Left hindlimb (tissue), 1 donor: Measurements from ENCODE around the gene USF3.

Experiments
- DNase-seq: peaks from one replicate; pipeline ENCODE4 v3.0.0-alpha.2; 2018

Gene USF3

GRCh38 chr3:113695786-113696645, at the start of gene USF3:
Gene USF3 (minus strand): TSS chr3:113696642. CDS start chr3:113674878, 21,764 bp downstream.
- DNase-seq: peak; percentile 85

- peak; percentile 97 for DNase-seq
Observed at GRCh38 chr3:113745756-113746547, 49.5 kb upstream of the USF3 start, which contains the start of gene NAA50. Gene NAA50 (minus strand): TSS chr3:113746249. CDS start chr3:113745949, 300 bp downstream.

DNA sequence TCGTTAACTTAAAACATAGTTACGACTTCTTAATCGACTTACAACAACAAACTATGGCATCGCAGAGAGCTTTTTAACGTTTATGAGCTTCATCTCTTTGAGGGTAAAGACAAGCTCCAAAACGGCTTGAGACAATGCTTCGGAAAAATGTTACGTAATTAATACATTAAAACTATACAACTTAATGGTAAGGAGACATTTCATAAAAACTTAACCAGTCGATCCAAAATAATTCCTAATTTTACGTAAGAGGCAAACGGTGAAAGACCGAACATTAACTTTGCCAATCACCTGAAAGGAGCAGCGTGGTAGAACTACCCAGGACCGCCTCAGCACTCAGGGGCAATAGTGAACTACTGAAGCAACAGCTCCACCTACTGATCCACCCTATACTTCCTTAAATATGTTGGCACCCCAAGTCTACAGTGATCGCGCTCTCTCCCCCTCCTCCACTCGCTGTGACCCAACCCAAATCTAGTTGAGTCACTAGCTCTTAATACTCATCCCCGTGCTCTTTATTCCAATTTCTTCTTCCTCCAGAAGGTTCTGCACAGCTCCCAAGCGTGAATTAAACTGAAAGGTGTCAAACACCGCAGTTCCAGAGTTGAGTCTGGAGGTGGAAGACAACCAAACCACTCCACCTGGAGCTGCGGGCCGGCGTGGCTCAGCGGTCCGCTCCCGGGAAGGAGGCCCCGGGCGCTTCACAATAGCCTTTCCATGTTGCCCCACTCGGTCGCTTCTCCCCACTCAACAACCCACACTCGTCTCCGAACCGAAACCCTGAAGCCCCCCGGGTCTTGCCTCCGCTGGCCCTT, 48.7 kb upstream of the USF3 start:
- peak; percentile 76 for DNase-seq

DNA sequence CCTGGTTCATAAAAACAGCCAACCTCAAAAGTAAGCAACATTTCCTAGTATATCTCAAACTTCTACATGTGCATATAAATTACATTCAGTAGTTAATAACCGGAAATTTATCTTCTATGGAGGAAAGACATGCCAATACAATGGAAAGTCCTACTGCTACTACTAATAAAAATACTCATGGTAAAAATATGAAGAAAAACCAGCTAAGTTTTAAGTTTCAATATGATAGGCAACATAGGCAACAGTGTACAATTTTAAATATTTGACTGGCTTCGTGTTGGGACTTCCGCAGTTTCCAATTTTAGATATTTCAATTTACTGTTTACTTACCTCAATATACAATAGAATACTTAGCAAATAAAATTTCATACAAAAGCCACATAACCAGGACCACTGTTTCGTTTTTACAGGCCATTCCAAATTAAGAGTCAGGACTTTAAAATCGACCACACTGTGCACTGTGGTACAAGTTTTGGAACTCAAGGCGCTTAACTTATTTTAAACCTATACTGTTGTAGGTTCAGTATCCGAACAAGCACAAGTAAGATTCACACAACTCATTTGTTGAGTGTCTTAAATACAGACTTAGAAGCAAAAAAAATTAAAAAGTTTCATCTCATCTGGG, 46.7 kb upstream of the USF3 start:
- DNase-seq: no peak

DNA sequence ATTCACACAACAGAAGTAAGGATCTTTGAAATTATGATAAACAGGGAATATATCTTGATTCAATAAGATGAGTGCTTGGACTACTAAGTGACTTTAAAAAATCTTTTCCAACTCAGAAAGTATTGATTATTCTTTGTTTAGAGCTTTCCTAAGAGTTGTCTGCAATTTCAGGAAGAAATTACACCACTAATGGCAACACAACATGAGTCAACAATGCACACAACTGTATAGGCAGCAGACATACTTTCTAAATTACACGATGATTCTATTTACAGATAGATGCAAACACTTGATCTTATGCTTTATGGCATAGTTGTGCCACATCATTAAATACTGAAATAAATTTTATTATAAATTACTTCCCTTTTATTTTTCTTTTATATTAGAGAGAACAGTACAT, 45.2 kb upstream of the USF3 start:
- no peak for DNase-seq

- DNase-seq: no peak
Observed at GRCh38 chr3:113741086-113741485, 44.6 kb upstream of the USF3 start.

DNA sequence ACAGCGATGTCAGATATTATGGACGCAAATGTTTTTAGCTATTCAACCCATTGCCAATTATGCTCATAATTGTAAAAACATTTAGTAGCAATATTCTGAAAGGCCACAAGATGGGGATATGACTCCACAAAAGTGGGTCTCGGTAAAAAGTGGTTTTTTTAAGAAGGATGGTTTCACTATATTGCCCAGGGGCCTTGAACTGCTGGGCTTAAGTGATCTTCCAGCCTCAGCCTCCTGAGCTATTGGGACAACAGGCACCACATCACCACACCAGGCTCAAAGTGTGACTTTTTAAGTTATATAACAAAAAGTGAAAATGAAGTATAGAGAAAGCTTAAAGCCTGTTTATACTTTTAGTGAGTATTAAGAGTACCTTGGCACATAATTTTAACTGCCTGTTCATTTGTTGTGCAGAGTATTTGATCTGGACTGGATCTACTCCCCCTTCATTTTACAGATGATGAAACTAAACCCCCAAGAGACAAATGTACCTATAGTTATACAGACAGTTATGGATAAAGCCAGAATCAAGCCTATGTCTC, 40.2 kb upstream of the USF3 start:
- no peak for DNase-seq

GRCh38 chr3:113731694-113732093, 35.3 kb upstream of the USF3 start:
- no peak for DNase-seq

DNA sequence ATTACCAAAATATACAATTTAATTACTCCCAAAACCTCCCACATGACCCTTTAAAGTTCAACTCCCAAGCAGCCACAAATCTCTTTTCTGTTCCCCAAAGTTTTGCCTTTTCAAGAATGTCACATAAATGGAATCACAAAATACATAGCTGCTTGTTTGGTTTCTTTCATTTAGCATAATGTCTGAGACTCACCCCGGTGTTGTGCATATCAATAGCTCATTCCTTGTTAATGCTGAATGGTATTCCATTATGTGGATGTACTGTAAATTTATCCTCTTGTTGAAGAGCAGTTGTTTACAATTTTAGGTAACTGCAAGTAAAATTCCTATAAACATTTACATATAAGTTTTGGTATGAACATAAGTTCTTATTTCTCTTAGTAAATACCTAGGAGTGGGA, 34.1 kb upstream of the USF3 start:
- no peak for DNase-seq

- DNase-seq: no peak
Observed at GRCh38 chr3:113728661-113729060, 32.2 kb upstream of the USF3 start.

DNA sequence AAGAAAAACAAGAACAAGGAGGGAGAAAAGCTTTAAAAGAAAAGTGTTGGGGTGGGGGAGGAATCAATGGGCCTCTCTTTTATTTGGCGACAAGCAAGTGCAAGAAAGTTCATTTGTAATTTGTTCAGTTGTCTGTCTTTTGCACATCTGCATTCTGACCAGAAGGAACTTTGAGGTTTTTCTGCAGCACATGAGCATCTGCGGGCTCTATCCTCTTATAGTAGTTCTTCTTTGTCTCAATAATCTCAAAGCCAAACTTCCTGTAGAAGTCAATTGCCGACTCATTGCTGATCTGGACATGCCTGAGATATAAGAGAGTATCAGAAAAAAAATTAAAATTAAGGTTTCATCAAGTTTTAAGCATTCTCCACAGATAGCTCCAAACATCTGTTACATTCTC, 25.2 kb upstream of the USF3 start:
- DNase-seq: no peak

GRCh38 chr3:113719758-113720157, 23.3 kb upstream of the USF3 start:
- no peak for DNase-seq

DNA sequence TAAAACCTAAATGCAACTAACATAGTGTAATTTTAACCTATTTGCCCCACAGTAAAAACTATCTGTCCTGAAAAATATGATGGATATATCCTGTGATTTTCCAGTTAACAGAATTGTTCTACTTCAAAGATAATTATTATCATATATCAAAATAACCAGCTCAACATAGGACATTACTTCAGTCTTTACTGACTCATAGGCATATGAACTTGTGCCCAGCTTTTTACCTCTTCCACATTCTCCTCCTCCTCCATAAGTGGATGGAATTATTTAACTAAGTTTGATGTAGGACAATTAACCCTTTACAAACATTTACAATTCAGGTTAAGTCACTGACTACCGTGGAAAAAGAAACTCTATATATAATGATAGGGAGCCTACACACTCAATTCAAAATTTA, 22.9 kb upstream of the USF3 start:
- no peak for DNase-seq

GRCh38 chr3:113717818-113718217, 21.4 kb upstream of the USF3 start:
- no peak for DNase-seq

DNA sequence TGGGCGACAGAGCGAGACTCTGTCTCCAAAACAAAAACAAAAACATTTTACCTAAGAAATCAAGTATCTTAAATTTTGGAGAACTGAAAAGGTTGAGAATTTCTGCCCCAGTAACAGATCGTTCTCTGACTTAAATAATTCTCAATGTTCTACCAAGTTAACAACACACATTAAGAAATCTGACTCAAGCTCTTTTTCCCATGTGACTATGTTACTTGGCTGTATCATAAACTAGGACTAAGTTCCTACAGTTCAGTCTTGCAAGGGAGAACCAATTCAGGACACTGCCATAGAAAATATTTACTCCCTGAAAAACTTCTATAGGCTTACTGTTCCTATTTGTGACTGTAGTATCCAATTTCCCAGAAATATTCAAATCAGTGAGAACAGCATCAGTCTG, 20.9 kb upstream of the USF3 start:
- DNase-seq: no peak

DNA sequence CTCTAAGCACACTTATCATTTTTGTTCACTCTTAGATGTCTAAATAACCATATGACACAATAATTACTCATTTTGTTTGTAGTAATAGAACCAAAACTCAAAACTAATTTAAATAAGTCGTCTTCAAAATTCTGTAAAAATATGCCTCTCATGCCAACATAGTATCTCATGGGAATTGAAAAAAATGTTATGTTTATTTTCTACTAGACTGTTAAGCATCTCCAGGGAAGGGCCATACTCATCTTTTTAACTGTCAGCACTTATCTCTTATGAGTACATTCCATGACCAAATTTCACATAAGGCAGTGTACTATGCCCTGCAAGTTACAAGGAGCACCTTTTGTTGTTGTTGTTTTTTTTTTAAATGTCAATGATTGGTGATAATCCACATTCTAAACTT, 18.3 kb upstream of the USF3 start:
- DNase-seq: no peak

DNA sequence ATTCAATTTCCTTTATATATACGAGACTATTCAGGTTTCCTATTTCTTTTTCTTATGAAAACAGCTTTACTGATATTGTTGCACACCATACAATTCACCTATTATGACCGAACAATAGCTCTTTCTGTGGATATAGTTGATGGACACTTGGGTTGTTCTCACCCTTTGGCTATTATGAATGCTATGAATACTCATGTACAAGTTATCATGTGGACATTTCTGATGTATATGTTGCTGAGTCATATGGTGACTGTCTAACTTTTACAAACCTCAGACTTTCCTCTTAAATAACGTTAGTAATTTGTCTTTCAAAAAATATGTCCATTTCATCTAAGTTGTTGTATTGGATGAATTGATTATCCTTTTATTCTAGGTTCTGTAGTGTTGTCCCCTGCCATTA, 15.7 kb upstream of the USF3 start:
- DNase-seq: no peak

- DNase-seq: no peak
Observed at GRCh38 chr3:113707835-113708234, 11.4 kb upstream of the USF3 start.

DNA sequence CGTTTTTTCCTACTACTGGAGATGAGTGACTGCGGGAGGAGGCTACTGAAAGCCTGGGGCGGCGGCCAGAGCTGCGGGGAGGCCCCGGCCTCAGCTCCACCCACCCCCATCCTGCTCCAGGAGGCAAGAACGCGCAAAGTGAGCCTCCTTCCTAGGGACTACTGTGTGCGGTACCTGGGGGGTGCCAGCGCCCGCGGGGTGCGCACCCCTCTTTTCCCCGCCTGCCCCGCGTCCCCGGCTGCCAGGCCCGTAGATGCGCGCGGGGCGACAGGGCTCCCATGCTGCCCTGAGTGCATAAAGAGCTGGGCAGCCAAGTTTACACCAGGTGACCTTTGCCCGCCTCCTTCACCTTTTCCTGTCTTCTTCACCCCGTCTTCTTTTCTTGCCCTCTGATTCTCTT, 2.5 kb upstream of the USF3 start:
- no peak for DNase-seq

DNA sequence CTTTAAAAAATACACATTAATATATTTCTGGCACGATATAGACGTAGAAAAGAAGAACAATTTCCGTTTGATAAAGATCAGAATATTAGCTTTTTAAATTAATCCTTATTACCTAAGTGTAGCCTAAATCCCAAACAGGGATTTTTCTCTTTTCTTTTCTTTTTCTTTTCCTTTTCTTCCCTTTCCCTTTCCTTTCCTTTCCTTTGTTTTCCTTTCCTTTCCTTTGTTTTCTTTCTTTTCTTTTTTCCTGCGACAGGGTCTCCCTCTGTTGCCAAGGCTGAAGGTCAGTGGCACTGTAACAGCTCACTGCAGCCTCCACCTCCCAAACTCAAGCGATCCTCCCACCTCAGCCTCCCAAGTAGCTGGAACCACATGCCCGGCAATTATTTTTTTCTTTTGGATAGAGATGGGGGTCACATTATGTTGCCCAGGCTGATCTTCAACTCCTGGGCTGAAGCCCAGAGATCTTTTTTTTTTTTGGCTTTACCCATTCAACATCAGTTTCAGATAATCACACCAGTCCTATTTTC, 1.8 kb upstream of the USF3 start:
- DNase-seq: no peak

GRCh38 chr3:113697500-113698090, 1.2 kb upstream of the USF3 start:
- no peak for DNase-seq
